Right cardiac atrium (tissue), 5 donors: Measurements from ENCODE around the gene CFAP100. TPM values are rescaled to one million over a fixed set of nuclear protein-coding genes. Genes with fewer than 3 reads are reported as not detected.

Source experiments
- ATAC-seq, 2 donors: fragments of 200-7000 bp; cut with Tn5 transposase; one replicate each; pipeline versions ENCODE4 v1.8.0 to v1.9.1; 2020; ENCODE audit warnings: moderate library complexity in 2 of 2, mild to moderate bottlenecking in 1 of 2
- DNase-seq, 3 donors: peaks; one replicate each; pipeline ENCODE4 v3.0.0-alpha.2; 2020
- H3K27ac ChIP-seq: one replicate; pipeline ENCODE4 v1.5.1; 2013; ENCODE audit warnings: mild to moderate bottlenecking, low read length, control low read depth, moderate library complexity
- H3K27me3 ChIP-seq: one replicate; pipeline ENCODE4 v1.6.1; 2013; ENCODE audit not compliant: control insufficient read depth, insufficient read depth
- H3K4me1 ChIP-seq: one replicate; pipeline ENCODE4 v1.6.1; 2013; ENCODE audit warnings: low read length; ENCODE audit not compliant: control insufficient read depth, insufficient read depth
- H3K4me3 ChIP-seq: one replicate; pipeline ENCODE4 v1.5.1; 2013; ENCODE audit warnings: low read length, control low read depth
- H3K9me3 ChIP-seq: one replicate; pipeline ENCODE4 v1.6.1; 2013; ENCODE audit warnings: low read length; ENCODE audit not compliant: control insufficient read depth
- WGBS: extraction: QIAGEN DNeasy Blood & Tissue Kit; methylation state at CpG from one replicate; pipeline ENCODE4 v1.1.7; 2013; 5-methylcytosine and 5-hydroxymethylcytosine counted together
- intact Hi-C, 4 donors: fragments of 100-400 bp; cut with DNase I; formaldehyde crosslinking; loops; one replicate each; pipeline versions ENCODE4 v1.11.0 to v1.14.0; 2022 to 2023
- polyA plus RNA-seq: library from polyadenylated mRNA; stranded (reverse); fragments of 200-250 nt; gene quantifications from one replicate; pipeline ENCODE4 v1.2.3, GENCODE V29; 2013
- total RNA-seq, 4 donors: library from RNA; stranded (reverse); fragmentation: NEBNext Ultra II Directional; extraction: Animal tissue kit (Norgen Biotek cat#: 25700); gene quantifications; one replicate each; pipeline ENCODE4 v1.2.1, GENCODE V29; 2021
- donor health status: healthy with polysubstance abuse.
- donor health status: DM: no; HTN: yes; CAD: no.
- donor health status: DM: no; HTN: no; CAD: no.
- donor health status: DM: no; HTN: yes; CAD: no; lungs with severe emphysema.
- donor health status: DM: yes; HTN: yes; CAD: no.

Gene CFAP100
- total and polyA plus RNA-seq, 5 donors = not detected

- 79% methylated on average over 10 of the region's 10 CpGs for WGBS
- Histone ChIP-seq H3K4me3 (no peak overlapping the region), H3K9me3 (no peaks in the 10 kb centered on the region), H3K4me1 (peaks cover 27% of the 10 kb centered on the region), H3K27ac (no peak overlapping the region), H3K27me3 (no peaks in the 10 kb centered on the region)
- DNase-seq = peak in 2 of 3 donors; percentile 15 to 55
- intact Hi-C loops = loop anchor here in 1 of 4 donors (5.0 kb wide), 1 partner anchor 79 kb away; no protein-coding TSS in a partner anchor
- ATAC-seq = no peak
Observed at GRCh38 chr3:126351086-126351770, 43.5 kb upstream of the CFAP100 start.

GRCh38 chr3:126351771-126352475, 42.8 kb upstream of the CFAP100 start:
- H3K9me3 ChIP-seq = no peaks in the 10 kb centered on the region
- ATAC-seq (no peak), DNase-seq (peak in 2 of 3 donors; percentile 10 to 51)
- no peak overlapping the region for H3K4me3 ChIP-seq
- 94% methylated on average over 18 of the region's 18 CpGs for WGBS
- intact Hi-C loops = loop anchor here in 1 of 4 donors (5.0 kb wide), 1 partner anchor 80 kb away; no protein-coding TSS in a partner anchor
- H3K27me3 ChIP-seq = no peaks in the 10 kb centered on the region
- H3K4me1 ChIP-seq = peaks cover 27% of the 10 kb centered on the region
- no peak overlapping the region for H3K27ac ChIP-seq

GRCh38 chr3:126352476-126353454, 41.9 kb upstream of the CFAP100 start:
- H3K4me3 ChIP-seq = no peak overlapping the region
- intact Hi-C loops = loop anchor here in 1 of 4 donors (5.0 kb wide), 1 partner anchor 80 kb away; no protein-coding TSS in a partner anchor
- DNase-seq = peak in 2 of 3 donors; percentile 17 to 53
- no peaks in the 10 kb centered on the region for H3K9me3 ChIP-seq
- peaks cover 24% of the 10 kb centered on the region for H3K4me1 ChIP-seq
- no peak for ATAC-seq
- peak overlapping the region; percentile 35 for H3K27ac ChIP-seq
- no peaks in the 10 kb centered on the region for H3K27me3 ChIP-seq
- 85% methylated on average over 27 of the region's 27 CpGs for WGBS

- intact Hi-C loops = loop anchor here in 1 of 4 donors (5.0 kb wide), 1 partner anchor 82 kb away; no protein-coding TSS in a partner anchor
- peak; percentile 16 to 62 (median 37) for DNase-seq
- 80% methylated on average over 8 of the region's 8 CpGs for WGBS
- Histone ChIP-seq H3K4me1 (peaks cover 21% of the 10 kb centered on the region), H3K4me3 (no peak overlapping the region), H3K27ac (peak overlapping the region; percentile 95), H3K27me3 (no peaks in the 10 kb centered on the region), H3K9me3 (no peaks in the 10 kb centered on the region)
- no peak for ATAC-seq
Observed at GRCh38 chr3:126353694-126354321, 40.9 kb upstream of the CFAP100 start.

GRCh38 chr3:126354776-126355175, 39.9 kb upstream of the CFAP100 start:
- Histone ChIP-seq H3K9me3 (no peaks in the 10 kb centered on the region), H3K4me3 (no peak overlapping the region), H3K27ac (peak overlapping the region; percentile 95), H3K27me3 (no peaks in the 10 kb centered on the region), H3K4me1 (peaks cover 14% of the 10 kb centered on the region)
- intact Hi-C loops = loop anchor here in 2 of 4 donors (5.0 kb wide), 2 partner anchors 82 to 87 kb away; no protein-coding TSS in a partner anchor
- WGBS = 58% methylated on average over 7 of the region's 7 CpGs
- ATAC-seq (no peak), DNase-seq (peak; percentile 20 to 71 (median 70))

GRCh38 chr3:126355251-126355650, 39.5 kb upstream of the CFAP100 start:
- peak overlapping the region; percentile 95 for H3K27ac ChIP-seq
- intact Hi-C loops = loop anchor here in 1 of 4 donors (5.0 kb wide), 1 partner anchor 88 kb away; no protein-coding TSS in a partner anchor
- 62% methylated on average over 3 of the region's 3 CpGs for WGBS
- no peak overlapping the region for H3K4me3 ChIP-seq
- peaks cover 11% of the 10 kb centered on the region for H3K4me1 ChIP-seq
- H3K9me3 ChIP-seq = no peaks in the 10 kb centered on the region
- DNase-seq (peak; percentile 14 to 56 (median 36)), ATAC-seq (no peak)
- H3K27me3 ChIP-seq = no peaks in the 10 kb centered on the region

- intact Hi-C loops = loop anchor here in 2 of 4 donors (2.0 to 5.0 kb wide), 2 partner anchors 87 to 89 kb away; no protein-coding TSS in a partner anchor
- H3K27ac ChIP-seq = peak overlapping the region; percentile 95
- peaks cover 11% of the 10 kb centered on the region for H3K4me1 ChIP-seq
- ATAC-seq (peak; percentile 93), DNase-seq (peak; percentile 98 to 100 (median 99))
- H3K27me3 ChIP-seq = no peaks in the 10 kb centered on the region
- H3K9me3 ChIP-seq = no peaks in the 10 kb centered on the region
- peak overlapping the region; percentile 86 for H3K4me3 ChIP-seq
- WGBS = under 1% methylated on average over 32 of the region's 32 CpGs
Observed at GRCh38 chr3:126355777-126356372, 38.8 kb upstream of the CFAP100 start.

GRCh38 chr3:126356373-126357264, 38.1 kb upstream of the CFAP100 start:
- under 1% methylated on average over 100 of the region's 100 CpGs for WGBS
- peak; percentile 52 to 87 (median 83) for DNase-seq
- H3K4me3 ChIP-seq = peak overlapping the region; percentile 86
- H3K4me1 ChIP-seq = peaks cover 8% of the 10 kb centered on the region
- intact Hi-C loops = loop anchor here in 2 of 4 donors (2.0 to 5.0 kb wide), 2 partner anchors 88 to 89 kb away; no protein-coding TSS in a partner anchor
- H3K27me3 ChIP-seq = no peaks in the 10 kb centered on the region
- peak overlapping the region; percentile 95 for H3K27ac ChIP-seq
- no peaks in the 10 kb centered on the region for H3K9me3 ChIP-seq
- peak; percentile 4 to 19 for ATAC-seq
